Neural cell (in vitro differentiated cells): ENCODE measurements around the gene TRIM37. TPM values are rescaled to one million over a fixed set of nuclear protein-coding genes. Genes with fewer than 3 reads are reported as not detected.

Source experiments
- H2AFZ ChIP-seq: fragments of 200-600, 300-800 bp; sonication (generic), shearing (Covaris generic); 2 replicates; pipeline ENCODE4 v1.6.0; 2014; ENCODE audit warnings: low read depth, mild to moderate bottlenecking, antibody characterized with exemption, low read length, moderate library complexity
- H3F3A ChIP-seq: fragments of 200-600 bp; shearing (Covaris generic); 2 replicates; pipeline ENCODE4 v1.6.1; 2016; ENCODE audit warnings: mild to moderate bottlenecking, moderate library complexity, mixed read lengths, antibody characterized with exemption, low read length; ENCODE audit not compliant: insufficient read depth, poor library complexity, severe bottlenecking
- H3K27ac ChIP-seq: fragments of 200-600, 300-800 bp; sonication (generic), shearing (Covaris generic); 2 replicates; pipeline ENCODE4 v1.5.1; 2014; ENCODE audit warnings: mild to moderate bottlenecking, low read length, moderate library complexity
- H3K27me3 ChIP-seq: fragments of 300-800, 200-600 bp; sonication (generic), shearing (Covaris generic); 2 replicates; pipeline ENCODE4 v1.6.0; 2014; ENCODE audit warnings: mild to moderate bottlenecking, low read depth, low read length, moderate library complexity; ENCODE audit not compliant: insufficient read depth
- H3K36me3 ChIP-seq: fragments of 300-800, 200-600 bp; sonication (generic), shearing (Covaris generic); 2 replicates; pipeline ENCODE4 v1.5.1; 2014; ENCODE audit warnings: mild to moderate bottlenecking, antibody characterized with exemption, low read length, moderate library complexity; ENCODE audit not compliant: insufficient read depth
- H3K4me2 ChIP-seq: fragments of 300-800, 200-600 bp; sonication (generic), shearing (Covaris generic); 2 replicates; pipeline ENCODE4 v1.6.0; 2014; ENCODE audit warnings: mild to moderate bottlenecking, low read length
- H3K4me3 ChIP-seq: fragments of 300-800, 200-600 bp; sonication (generic), shearing (Covaris generic); 2 replicates; pipeline ENCODE4 v1.5.1; 2014; ENCODE audit warnings: mild to moderate bottlenecking, low read length, moderate library complexity
- H3K79me2 ChIP-seq: fragments of 200-600 bp; shearing (Covaris generic); replicated peaks from 2 replicates; pipeline ENCODE4 v1.6.0; 2014; ENCODE audit warnings: mild to moderate bottlenecking, low read length, moderate library complexity; ENCODE audit not compliant: insufficient read depth
- H3K9ac ChIP-seq: fragments of 300-800, 200-600 bp; sonication (generic), shearing (Covaris generic); 2 replicates; pipeline ENCODE4 v1.6.1; 2016; ENCODE audit warnings: mild to moderate bottlenecking, low read length, mixed read lengths
- H3K9me2 ChIP-seq: fragments of 200-600 bp; shearing (Covaris generic); 2 replicates; pipeline ENCODE4 v1.6.1; 2016; ENCODE audit warnings: mild to moderate bottlenecking, low read length, mixed read lengths; ENCODE audit not compliant: insufficient read depth
- H3K9me3 ChIP-seq: fragments of 200-600, 300-800 bp; sonication (generic), shearing (Covaris generic); 2 replicates; pipeline ENCODE4 v1.6.1; 2016; ENCODE audit warnings: mild to moderate bottlenecking, mixed run types, low read length, moderate library complexity, mixed read lengths
- H4K20me1 ChIP-seq: fragments of 200-600 bp; shearing (Covaris generic); 2 replicates; pipeline ENCODE4 v1.6.1; 2016; ENCODE audit warnings: mild to moderate bottlenecking, mixed run types; ENCODE audit not compliant: insufficient read depth
- EP300 ChIP-seq: fragments of 450-650 bp; conservative IDR thresholded peaks from 2 replicates; pipeline ENCODE4 v1.6.1; 2014; ENCODE audit warnings: antibody characterized with exemption, mild to moderate bottlenecking, moderate library complexity; ENCODE audit not compliant: poor library complexity, severe bottlenecking
- EZH2 ChIP-seq: fragments of 200-600, 300-800 bp; shearing (Covaris generic), sonication (generic); IDR thresholded peaks from 2 replicates; pipeline ENCODE4 v1.6.1; 2014; ENCODE audit warnings: antibody characterized with exemption, low read length, borderline replicate concordance, mild to moderate bottlenecking; ENCODE audit not compliant: insufficient read depth, poor library complexity, severe bottlenecking
- MXI1 ChIP-seq: fragments of 450-650 bp; conservative IDR thresholded peaks from 2 replicates; pipeline ENCODE4 v1.6.1; 2014; ENCODE audit warnings: antibody characterized with exemption, mild to moderate bottlenecking; ENCODE audit not compliant: poor library complexity, severe bottlenecking
- POLR2AphosphoS5 ChIP-seq: IDR thresholded peaks from 2 replicates; pipeline ENCODE4 v1.6.1; 2012
- RAD21 ChIP-seq: fragments of 450-650 bp; conservative IDR thresholded peaks from 2 replicates; pipeline ENCODE4 v1.6.1; 2014; ENCODE audit warnings: antibody characterized with exemption, mild to moderate bottlenecking, moderate library complexity
- SMC3 ChIP-seq: fragments of 450-650 bp; conservative IDR thresholded peaks from 2 replicates; pipeline ENCODE4 v1.6.1; 2014; ENCODE audit warnings: antibody characterized with exemption, mild to moderate bottlenecking, moderate library complexity; ENCODE audit not compliant: poor library complexity
- TAF1 ChIP-seq: IDR thresholded peaks from 2 replicates; pipeline ENCODE4 v1.6.1; 2012; ENCODE audit warnings: low read depth
- polyA plus RNA-seq: library from polyadenylated mRNA; depleted of rRNA; stranded (reverse); fragments of >200 nt; gene quantifications from 2 replicates; pipeline ENCODE4 v1.2.3, GENCODE V29; 2014
- small RNA-seq, 3 experiments: library from RNA; depleted of rRNA; stranded (forward); fragments of <200 nt; gene quantifications; one replicate each; pipeline ENCODE3, GENCODE V24; 2012
- TF ChIP-seq, protein P1 (sequence below): IDR thresholded peaks from 2 replicates; pipeline ENCODE4 v1.6.1; 2012; ENCODE audit warnings: borderline replicate concordance
- TF ChIP-seq, protein P2 (sequence below): fragments of 450-650 bp; IDR thresholded peaks from 2 replicates; pipeline ENCODE4 v1.5.1; 2014; ENCODE audit warnings: antibody characterized with exemption, mild to moderate bottlenecking, moderate library complexity; ENCODE audit not compliant: poor library complexity, severe bottlenecking

The TRIM37 gene
- polyA plus RNA-seq, 1 donor from 2014 or later: 65.2 TPM

DNA sequence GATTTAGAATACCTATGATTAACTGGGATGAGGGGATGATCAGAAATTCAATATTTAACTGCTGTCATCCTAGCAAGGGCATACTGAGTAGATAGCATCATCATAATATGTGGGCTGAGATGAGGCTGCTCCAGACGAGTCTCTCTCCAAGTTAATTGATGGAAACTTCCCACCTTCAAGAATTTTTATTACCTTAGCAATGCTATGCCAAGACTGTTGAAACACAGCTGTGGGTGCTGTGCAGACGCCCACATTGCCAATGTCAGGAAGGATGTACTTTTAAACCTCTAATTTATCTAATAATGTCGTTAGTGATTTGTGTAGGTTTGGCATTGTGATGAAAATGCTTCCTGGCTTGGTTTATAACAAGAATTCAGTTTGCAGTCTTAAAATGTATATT is 170.4 kb downstream of the TRIM37 start:
- H3K27ac ChIP-seq: no peak overlapping the region
- no peaks in the 10 kb centered on the region for H3K9me2 ChIP-seq
- H3K4me3 ChIP-seq: no peak overlapping the region
- H3K27me3 ChIP-seq: no peaks in the 10 kb centered on the region
- H3F3A ChIP-seq: no peaks in the 10 kb centered on the region
- no peaks in the 10 kb centered on the region for H3K36me3 ChIP-seq
- no peaks in the 10 kb centered on the region for H3K9me3 ChIP-seq
- no peak overlapping the region for H2AFZ ChIP-seq
- TF ChIP-seq, protein P1, sequence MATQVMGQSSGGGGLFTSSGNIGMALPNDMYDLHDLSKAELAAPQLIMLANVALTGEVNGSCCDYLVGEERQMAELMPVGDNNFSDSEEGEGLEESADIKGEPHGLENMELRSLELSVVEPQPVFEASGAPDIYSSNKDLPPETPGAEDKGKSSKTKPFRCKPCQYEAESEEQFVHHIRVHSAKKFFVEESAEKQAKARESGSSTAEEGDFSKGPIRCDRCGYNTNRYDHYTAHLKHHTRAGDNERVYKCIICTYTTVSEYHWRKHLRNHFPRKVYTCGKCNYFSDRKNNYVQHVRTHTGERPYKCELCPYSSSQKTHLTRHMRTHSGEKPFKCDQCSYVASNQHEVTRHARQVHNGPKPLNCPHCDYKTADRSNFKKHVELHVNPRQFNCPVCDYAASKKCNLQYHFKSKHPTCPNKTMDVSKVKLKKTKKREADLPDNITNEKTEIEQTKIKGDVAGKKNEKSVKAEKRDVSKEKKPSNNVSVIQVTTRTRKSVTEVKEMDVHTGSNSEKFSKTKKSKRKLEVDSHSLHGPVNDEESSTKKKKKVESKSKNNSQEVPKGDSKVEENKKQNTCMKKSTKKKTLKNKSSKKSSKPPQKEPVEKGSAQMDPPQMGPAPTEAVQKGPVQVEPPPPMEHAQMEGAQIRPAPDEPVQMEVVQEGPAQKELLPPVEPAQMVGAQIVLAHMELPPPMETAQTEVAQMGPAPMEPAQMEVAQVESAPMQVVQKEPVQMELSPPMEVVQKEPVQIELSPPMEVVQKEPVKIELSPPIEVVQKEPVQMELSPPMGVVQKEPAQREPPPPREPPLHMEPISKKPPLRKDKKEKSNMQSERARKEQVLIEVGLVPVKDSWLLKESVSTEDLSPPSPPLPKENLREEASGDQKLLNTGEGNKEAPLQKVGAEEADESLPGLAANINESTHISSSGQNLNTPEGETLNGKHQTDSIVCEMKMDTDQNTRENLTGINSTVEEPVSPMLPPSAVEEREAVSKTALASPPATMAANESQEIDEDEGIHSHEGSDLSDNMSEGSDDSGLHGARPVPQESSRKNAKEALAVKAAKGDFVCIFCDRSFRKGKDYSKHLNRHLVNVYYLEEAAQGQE: no peak
- TF ChIP-seq SMC3 (no peak), RAD21 (no peak), TAF1 (no peak), EP300 (no peak), MXI1 (no peak), POLR2AphosphoS5 (no peak), EZH2 (no peak)
- TF ChIP-seq, protein P2, sequence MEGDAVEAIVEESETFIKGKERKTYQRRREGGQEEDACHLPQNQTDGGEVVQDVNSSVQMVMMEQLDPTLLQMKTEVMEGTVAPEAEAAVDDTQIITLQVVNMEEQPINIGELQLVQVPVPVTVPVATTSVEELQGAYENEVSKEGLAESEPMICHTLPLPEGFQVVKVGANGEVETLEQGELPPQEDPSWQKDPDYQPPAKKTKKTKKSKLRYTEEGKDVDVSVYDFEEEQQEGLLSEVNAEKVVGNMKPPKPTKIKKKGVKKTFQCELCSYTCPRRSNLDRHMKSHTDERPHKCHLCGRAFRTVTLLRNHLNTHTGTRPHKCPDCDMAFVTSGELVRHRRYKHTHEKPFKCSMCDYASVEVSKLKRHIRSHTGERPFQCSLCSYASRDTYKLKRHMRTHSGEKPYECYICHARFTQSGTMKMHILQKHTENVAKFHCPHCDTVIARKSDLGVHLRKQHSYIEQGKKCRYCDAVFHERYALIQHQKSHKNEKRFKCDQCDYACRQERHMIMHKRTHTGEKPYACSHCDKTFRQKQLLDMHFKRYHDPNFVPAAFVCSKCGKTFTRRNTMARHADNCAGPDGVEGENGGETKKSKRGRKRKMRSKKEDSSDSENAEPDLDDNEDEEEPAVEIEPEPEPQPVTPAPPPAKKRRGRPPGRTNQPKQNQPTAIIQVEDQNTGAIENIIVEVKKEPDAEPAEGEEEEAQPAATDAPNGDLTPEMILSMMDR: no peak
- no peak overlapping the region for H3K4me2 ChIP-seq
- H3K9ac ChIP-seq: no peak overlapping the region
- no peaks in the 10 kb centered on the region for H3K79me2 ChIP-seq
- no peaks in the 10 kb centered on the region for H4K20me1 ChIP-seq

DNA sequence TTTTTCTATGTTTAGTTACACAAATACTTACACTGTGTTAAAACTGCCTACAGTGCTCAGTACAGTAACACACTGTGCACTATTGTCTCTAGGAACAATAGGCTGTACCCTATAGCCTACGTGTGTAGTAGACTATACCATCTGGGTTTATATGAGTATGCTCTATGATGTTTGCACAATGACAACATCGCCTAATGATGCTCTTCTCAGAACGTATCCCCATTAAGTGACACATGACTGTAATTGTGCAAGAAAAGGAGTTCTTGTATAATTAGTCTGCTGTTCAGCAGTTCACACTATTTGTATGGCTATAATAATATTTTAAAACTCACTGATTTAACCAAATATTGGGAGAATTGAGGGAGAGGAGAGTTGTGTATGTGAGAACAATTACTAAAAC is 173.7 kb downstream of the TRIM37 start:
- Histone ChIP-seq H2AFZ (no peak overlapping the region), H3K9ac (no peak overlapping the region), H3K36me3 (no peaks in the 10 kb centered on the region), H3K4me3 (no peak overlapping the region), H3F3A (no peaks in the 10 kb centered on the region), H3K9me3 (no peaks in the 10 kb centered on the region), H3K9me2 (no peaks in the 10 kb centered on the region), H3K4me2 (no peak overlapping the region), H4K20me1 (no peaks in the 10 kb centered on the region), H3K79me2 (no peaks in the 10 kb centered on the region), H3K27me3 (no peaks in the 10 kb centered on the region), H3K27ac (no peak overlapping the region)
- TF ChIP-seq TAF1 (no peak), EZH2 (no peak), POLR2AphosphoS5 (no peak), SMC3 (no peak), EP300 (no peak), RAD21 (no peak)

Small RNAs within 50 kb of the gene (small RNA-seq; reads per million reads assigned to genes)
- gene MIR301A (3,753 to 9,726 (median 7,143) reads per million in 3 experiments), gene MIR454 (1,913 to 2,613 (median 2,529) reads per million in 3 experiments), gene RN7SL716P (0 reads per million in 3 experiments), gene RNU2-58P (0 to 13.5 (median 0.71) reads per million in 3 experiments)

Other genes starting within 250 kb of the TRIM37 start
- 236 and 336 TPM in 2 replicates for gene SKA2, start 48.3 kb upstream of the TRIM37 start, polyA plus RNA-seq
- 0.16 and 0.22 TPM in 2 replicates for gene PRR11, start 48.9 kb upstream of the TRIM37 start, polyA plus RNA-seq
- 16.5 and 24.0 TPM in 2 replicates for gene SMG8, start 103.2 kb upstream of the TRIM37 start, polyA plus RNA-seq
- 31.8 and 40.1 TPM in 2 replicates for gene GDPD1, start 113.6 kb upstream of the TRIM37 start, polyA plus RNA-seq
- gene YPEL2, start 224.8 kb upstream of the TRIM37 start, polyA plus RNA-seq: 16.1 and 17.0 TPM in 2 replicates